ENCODE results near the gene ARPIN. TPM values are rescaled to one million over a fixed set of nuclear protein-coding genes. Genes with fewer than 3 reads are reported as not detected.

ARPIN gene
- total and polyA plus RNA-seq, 2 experiments from 2014 or later: 0.79 to 2.8 TPM

- TF ChIP-seq CTCF (conservative IDR thresholded peaks at IDR 0.05; ENCODE audit: low read depth in 2 of 2) (no peak), STAT1 (IDR thresholded peaks at IDR 0.05; ENCODE audit: unreplicated experiment) (no peak), EZH2 (IDR thresholded peaks at IDR 0.05; ENCODE audit: low read depth, unreplicated experiment) (no peak), ZNF462 (CRISPR knock-in tag; IDR thresholded peaks at IDR 0.05) (no peak)
Observed at GRCh38 chr15:89875741-89876140, 37.0 kb downstream of the ARPIN start (continued).

- H3K27ac ChIP-seq (ENCODE audit: low read depth): peak overlapping the region; percentile 55; the same call in 1 of the 2 replicates
- Mint-ChIP-seq H3K4me1 (no peaks in the 10 kb centered on the region), H3K27ac (no peak overlapping the region), H3K9me3 (peaks cover under 1% of the 10 kb centered on the region; the same call in 1 of the 3 replicates), H3K36me3 (ENCODE audit: low read depth) (peaks cover 16% of the 10 kb centered on the region), H3K4me3 (no peak overlapping the region), H3K27me3 (ENCODE audit: insufficient read depth, low read depth, poor library complexity) (no peaks in the 10 kb centered on the region)
- H3F3A ChIP-seq (replicated peaks; ENCODE audit: low read depth): no peaks in the 10 kb centered on the region; the same call in 1 of the 2 replicates
- DNase-seq (ENCODE audit: low spot score) (peak; percentile 87), ATAC-seq (peak; percentile 100)
- no peaks in the 10 kb centered on the region for H3K36me3 ChIP-seq (ENCODE audit: insufficient read depth)
- H3K9me2 ChIP-seq (ENCODE audit: insufficient read depth): no peaks in the 10 kb centered on the region
- H2AFZ ChIP-seq: no peak overlapping the region
- no peaks in the 10 kb centered on the region; the same call in 1 of the 2 replicates for H4K20me1 ChIP-seq (replicated peaks; ENCODE audit: insufficient read depth)
- TF ChIP-seq NANOG (IDR thresholded peaks at IDR 0.05; ENCODE audit: borderline replicate concordance) (no peak), CTCF (conservative IDR thresholded peaks at IDR 0.05; ENCODE audit: low read depth in 2 of 2) (peak; percentile 89 to 98)
- no peaks in the 10 kb centered on the region for H3K79me2 ChIP-seq (replicated peaks; ENCODE audit: insufficient read depth)
- H3K27me3 ChIP-seq (ENCODE audit: insufficient read depth): no peaks in the 10 kb centered on the region
- no peaks in the 10 kb centered on the region for H3K4me1 ChIP-seq (ENCODE audit: insufficient read depth)
- no peak overlapping the region for H3K4me2 ChIP-seq
- no peak overlapping the region for H3K4me3 ChIP-seq
Observed at GRCh38 chr15:89874926-89875564, 37.7 kb downstream of the ARPIN start.
